Measurements from ENCODE around the gene NGDN. TPM values are rescaled to one million over a fixed set of nuclear protein-coding genes. Genes with fewer than 3 reads are reported as not detected.
A peak's percentile ranks its signal among the peaks of the same experiment; 100 is the strongest.

NGDN gene
- total RNA-seq, 2 donors from 2014 or later = 19.5 to 24.3 TPM

DNA sequence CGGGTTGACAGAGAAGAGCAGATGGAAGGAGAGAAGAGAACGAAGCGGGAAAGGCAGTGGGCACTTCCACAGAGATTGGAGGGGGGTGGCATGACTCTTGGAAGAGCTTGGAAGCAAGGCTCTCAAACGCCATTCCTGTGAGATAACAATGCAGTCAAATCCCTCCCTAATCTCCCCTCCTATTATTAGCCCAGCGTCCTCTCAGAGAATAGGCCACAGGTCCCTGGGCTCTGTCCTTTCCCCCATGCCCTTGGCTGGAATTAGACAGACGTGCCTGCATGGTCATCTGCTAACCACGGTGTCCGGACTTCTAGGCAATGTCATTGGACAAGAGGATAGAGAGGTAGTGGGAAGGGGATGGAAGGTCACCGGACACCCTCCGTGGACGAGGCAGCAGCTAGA is 26.1 kb upstream of the NGDN start:
- Histone ChIP-seq H3K9me3 (no peaks in the 10 kb centered on the region), H3K4me3 (peak overlapping the region in 1 of 2 donors; percentile 26), H3K36me3 (no peaks in the 10 kb centered on the region), H3K27ac (peak overlapping the region; percentile 86 to 92), H3K4me1 (peaks cover 0 to 46% of the 10 kb centered on the region in 2 donors), H3K27me3 (no peaks in the 10 kb centered on the region)
- TF ChIP-seq, protein P1, sequence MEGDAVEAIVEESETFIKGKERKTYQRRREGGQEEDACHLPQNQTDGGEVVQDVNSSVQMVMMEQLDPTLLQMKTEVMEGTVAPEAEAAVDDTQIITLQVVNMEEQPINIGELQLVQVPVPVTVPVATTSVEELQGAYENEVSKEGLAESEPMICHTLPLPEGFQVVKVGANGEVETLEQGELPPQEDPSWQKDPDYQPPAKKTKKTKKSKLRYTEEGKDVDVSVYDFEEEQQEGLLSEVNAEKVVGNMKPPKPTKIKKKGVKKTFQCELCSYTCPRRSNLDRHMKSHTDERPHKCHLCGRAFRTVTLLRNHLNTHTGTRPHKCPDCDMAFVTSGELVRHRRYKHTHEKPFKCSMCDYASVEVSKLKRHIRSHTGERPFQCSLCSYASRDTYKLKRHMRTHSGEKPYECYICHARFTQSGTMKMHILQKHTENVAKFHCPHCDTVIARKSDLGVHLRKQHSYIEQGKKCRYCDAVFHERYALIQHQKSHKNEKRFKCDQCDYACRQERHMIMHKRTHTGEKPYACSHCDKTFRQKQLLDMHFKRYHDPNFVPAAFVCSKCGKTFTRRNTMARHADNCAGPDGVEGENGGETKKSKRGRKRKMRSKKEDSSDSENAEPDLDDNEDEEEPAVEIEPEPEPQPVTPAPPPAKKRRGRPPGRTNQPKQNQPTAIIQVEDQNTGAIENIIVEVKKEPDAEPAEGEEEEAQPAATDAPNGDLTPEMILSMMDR (IDR thresholded peaks at IDR 0.05) = no peak
- peak; percentile 70 for DNase-seq (ENCODE audit: low spot score)

GRCh38 chr14:23443881-23444280 is 25.6 kb upstream of the NGDN start:
- H3K27me3 ChIP-seq = no peaks in the 10 kb centered on the region
- H3K4me3 ChIP-seq = peak overlapping the region; percentile 6 to 21
- peaks cover 0 to 42% of the 10 kb centered on the region in 2 donors for H3K4me1 ChIP-seq
- DNase-seq (ENCODE audit: low spot score) = peak; percentile 44
- no peaks in the 10 kb centered on the region for H3K9me3 ChIP-seq
- no peaks in the 10 kb centered on the region for H3K36me3 ChIP-seq
- H3K27ac ChIP-seq = peak overlapping the region; percentile 86 to 92
- TF ChIP-seq, protein P1 (IDR thresholded peaks at IDR 0.05) = no peak

GRCh38 chr14:23444314-23444713 is 25.2 kb upstream of the NGDN start:
- peak overlapping the region; percentile 86 to 92 for H3K27ac ChIP-seq
- TF ChIP-seq, protein P1 (IDR thresholded peaks at IDR 0.05) = no peak
- no peaks in the 10 kb centered on the region for H3K36me3 ChIP-seq
- H3K4me1 ChIP-seq = peaks cover 0 to 37% of the 10 kb centered on the region in 2 donors
- no peak for DNase-seq (ENCODE audit: low spot score)
- H3K9me3 ChIP-seq = no peaks in the 10 kb centered on the region
- no peaks in the 10 kb centered on the region for H3K27me3 ChIP-seq
- H3K4me3 ChIP-seq = peak overlapping the region; percentile 6 to 21

DNA sequence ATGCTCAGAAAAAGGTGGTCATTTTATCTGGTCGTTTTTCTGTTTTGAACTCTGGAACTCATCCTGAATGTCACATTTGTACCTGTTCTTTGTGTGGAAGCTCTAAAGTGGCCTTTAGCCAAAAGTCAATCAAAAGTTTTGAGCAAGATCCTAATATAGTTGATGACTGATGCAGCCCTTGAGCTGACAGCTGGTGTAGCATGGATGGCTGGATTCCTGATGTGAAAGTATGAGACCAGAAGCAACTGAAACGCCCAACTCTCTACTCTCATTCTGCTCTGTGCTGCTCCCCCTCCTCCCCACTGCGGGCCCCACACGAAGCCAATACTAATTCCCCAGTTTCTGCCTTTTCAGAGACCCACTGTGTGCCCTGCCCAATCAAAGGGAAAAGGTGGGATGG is 23.7 kb upstream of the NGDN start:
- H3K27ac ChIP-seq = peak overlapping the region; percentile 86 to 92
- H3K9me3 ChIP-seq = no peaks in the 10 kb centered on the region
- peak; percentile 43 for DNase-seq (ENCODE audit: low spot score)
- TF ChIP-seq, protein P1 (IDR thresholded peaks at IDR 0.05) = no peak
- H3K4me3 ChIP-seq = no peak overlapping the region
- peaks cover 0 to 24% of the 10 kb centered on the region in 2 donors for H3K4me1 ChIP-seq
- H3K36me3 ChIP-seq = no peaks in the 10 kb centered on the region
- H3K27me3 ChIP-seq = no peaks in the 10 kb centered on the region

DNA sequence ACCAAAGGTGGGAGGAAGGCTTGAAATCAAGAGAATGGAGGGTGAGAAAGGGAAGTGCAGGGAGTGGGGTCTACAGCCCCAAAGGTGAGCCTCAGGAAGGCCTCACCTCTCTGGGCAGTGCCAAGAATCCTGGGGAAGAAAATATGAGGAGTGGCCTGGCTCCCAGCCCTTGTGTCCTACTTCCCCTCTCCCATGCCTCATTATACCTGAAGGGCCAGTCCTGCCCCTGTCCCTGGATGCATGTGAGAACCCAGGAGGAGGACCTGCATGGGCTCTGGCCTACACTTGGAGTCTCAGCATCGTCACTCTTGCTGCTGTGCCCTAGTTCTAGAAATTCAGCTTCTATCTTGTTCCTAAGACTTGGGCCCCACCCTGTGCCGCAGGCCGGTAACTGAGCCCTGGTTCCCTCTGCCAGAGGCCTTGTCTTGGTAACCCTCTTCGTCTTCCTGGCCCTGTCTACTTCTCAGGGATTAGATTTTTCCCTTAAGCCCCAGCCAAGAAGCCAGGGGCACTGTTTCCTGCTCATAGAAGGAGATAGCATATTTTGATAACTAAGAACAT is 23.1 kb upstream of the NGDN start:
- Histone ChIP-seq H3K36me3 (no peaks in the 10 kb centered on the region), H3K27ac (peak overlapping the region; percentile 86 to 92), H3K27me3 (no peaks in the 10 kb centered on the region), H3K9me3 (no peaks in the 10 kb centered on the region), H3K4me1 (peaks cover 0 to 18% of the 10 kb centered on the region in 2 donors), H3K4me3 (no peak overlapping the region)
- TF ChIP-seq, protein P1 (IDR thresholded peaks at IDR 0.05) = peak in 1 of 2 donors; percentile 50
- peak; percentile 59 for DNase-seq (ENCODE audit: low spot score)
